ENCODE measurements around the gene SIN3A.
A peak's percentile ranks its signal among the peaks of the same experiment; 100 is the strongest.
"Not testable (repeated sequence)": the region's sequence is repeated elsewhere in the genome, so short reads cannot be mapped to it uniquely, and the experiment has no call there.

Gene SIN3A

DNA sequence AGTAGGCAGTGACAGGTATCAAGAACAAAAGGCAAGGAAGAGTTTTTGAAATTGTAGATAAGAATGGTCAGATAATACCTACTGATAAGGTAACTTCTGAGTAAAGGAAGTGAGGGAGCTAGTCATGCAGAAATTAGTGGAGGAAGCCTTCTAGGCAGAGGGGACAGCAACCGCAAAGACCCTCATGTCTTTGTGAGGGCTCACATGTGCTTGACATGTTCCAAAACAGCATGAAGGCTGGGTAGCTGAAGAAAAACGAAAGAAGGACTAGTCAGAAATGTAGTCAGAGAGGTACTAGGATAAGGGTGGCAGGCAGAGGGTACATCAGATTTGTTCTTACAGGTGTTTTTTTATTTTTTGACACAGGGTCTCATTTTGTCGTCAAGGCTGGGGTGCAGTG is 5.3 kb downstream of the SIN3A start:
- no peak for TF ChIP-seq TAF1 (IDR thresholded peaks at IDR 0.05; ENCODE audit: borderline replicate concordance, low read depth, low read length)
- TF ChIP-seq POLR2AphosphoS5 (IDR thresholded peaks at IDR 0.05; ENCODE audit: low read depth, low read length) = no peak
- no peak for TF ChIP-seq POLR2A (IDR thresholded peaks at IDR 0.05; ENCODE audit: low read depth, low read length)
- peak; percentile 5 for FAIRE-seq
- no peak for DNase-seq (ENCODE audit: insufficient read length)

DNA sequence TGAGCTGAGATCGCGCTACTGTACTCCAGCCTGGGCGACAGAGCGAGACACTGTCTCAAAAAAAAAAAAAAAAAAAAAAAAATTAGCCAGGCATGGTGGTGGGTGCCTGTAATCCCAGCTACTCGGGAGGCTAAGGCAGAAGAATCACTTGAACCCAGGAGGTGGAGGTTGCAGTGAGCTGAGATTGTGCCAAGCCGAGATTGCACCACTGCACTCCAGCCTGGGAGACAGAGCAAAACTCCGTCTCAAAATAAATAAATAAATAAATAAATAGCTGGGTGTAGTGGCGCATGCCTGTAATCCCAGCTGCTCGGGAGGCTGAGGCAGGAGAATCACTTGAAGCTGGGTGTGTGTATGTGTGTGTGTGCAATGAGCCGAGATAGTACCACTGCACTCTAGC is 6.2 kb downstream of the SIN3A start:
- not testable (repeated sequence) for DNase-seq (ENCODE audit: insufficient read length); FAIRE-seq

DNA sequence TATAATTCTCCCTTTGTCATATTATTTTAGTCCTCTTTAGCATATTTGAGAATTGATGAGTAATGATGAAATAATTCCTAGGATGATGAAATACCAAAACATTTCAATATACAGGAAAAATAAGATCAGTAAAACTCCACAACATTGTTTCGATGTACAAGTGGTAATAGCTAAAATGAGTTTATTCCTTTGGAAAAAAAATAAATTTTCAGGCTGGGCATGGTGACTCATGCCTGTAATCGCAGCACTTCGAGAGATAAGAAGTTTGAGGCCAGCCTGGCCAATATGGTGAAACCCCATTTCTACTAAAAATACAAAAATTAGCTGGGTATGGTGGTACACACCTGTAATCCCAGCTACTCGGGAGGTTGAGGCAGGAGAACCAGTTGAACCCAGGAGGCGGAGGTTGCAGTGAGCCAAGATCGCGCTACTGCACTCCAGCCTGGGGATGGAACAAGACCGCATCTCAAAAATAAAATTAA is 7.5 kb downstream of the SIN3A start:
- not testable (repeated sequence) for FAIRE-seq; DNase-seq (ENCODE audit: insufficient read length)

DNA sequence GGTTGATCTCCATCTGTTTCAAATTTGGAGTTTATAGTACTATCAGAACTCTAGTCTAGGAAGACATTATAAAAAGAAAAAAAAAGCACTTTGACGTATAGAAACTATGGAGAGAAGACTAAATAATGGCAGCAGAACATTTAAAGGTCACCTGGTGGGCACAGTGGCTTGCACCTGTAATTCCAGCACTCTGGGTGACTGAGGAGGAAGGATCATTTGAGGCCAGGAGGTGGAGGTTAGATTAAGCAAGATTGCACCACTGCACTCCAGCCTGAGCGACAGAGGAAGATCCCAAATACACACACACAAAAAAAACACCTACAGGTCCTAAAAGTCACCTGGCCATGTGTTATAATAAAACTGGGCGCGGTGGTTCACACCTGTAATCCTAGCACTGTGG is 13.8 kb downstream of the SIN3A start:
- no peak for TF ChIP-seq POLR2A (IDR thresholded peaks at IDR 0.05; ENCODE audit: low read depth, low read length)
- no peak for TF ChIP-seq POLR2AphosphoS5 (IDR thresholded peaks at IDR 0.05; ENCODE audit: low read depth, low read length)
- TF ChIP-seq TAF1 (IDR thresholded peaks at IDR 0.05; ENCODE audit: borderline replicate concordance, low read depth, low read length) = no peak
- DNase-seq (ENCODE audit: insufficient read length) (no peak), FAIRE-seq (no peak)

DNA sequence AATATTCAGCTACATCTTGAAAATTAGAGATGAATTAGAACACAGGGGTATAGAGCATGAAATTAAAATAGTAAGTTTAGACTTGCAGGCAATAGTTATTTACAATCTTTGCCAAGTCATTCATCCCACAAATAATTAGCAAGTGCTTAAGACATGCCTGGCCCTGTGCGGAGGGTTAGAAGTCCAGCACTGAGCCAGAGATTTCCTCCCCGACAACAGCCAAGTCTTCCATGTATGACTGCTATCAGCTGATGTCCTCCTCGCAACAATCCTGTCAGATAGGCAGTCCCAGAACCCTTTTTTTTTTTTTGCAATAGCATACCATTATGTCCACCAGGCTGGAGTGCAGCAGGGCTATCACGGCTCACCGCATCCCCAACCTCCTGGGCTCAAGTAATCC is 14.6 kb downstream of the SIN3A start:
- TF ChIP-seq POLR2A (IDR thresholded peaks at IDR 0.05; ENCODE audit: low read depth, low read length) (no peak), TAF1 (IDR thresholded peaks at IDR 0.05; ENCODE audit: borderline replicate concordance, low read depth, low read length) (no peak)
- no peak for FAIRE-seq
- no peak for DNase-seq (ENCODE audit: insufficient read length)

DNA sequence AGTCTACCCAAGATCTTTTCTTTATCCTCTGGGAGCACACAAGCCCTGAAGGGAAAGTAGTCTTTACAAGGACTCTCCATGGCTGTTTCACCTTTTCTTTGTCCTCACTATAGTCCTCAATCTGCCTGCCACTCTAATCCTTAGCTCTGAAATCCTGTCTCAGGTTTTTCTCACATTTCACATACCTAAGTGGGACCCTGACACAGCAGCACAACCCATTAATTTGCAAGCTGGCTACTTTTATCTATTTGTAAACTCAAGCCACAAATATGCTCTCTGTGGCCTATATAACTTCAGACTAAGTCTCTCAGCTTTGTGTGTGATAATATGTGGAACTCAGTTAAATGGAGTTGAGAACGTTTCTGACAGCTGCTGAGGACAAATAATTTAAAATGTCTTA is 19.8 kb downstream of the SIN3A start:
- FAIRE-seq = no peak

DNA sequence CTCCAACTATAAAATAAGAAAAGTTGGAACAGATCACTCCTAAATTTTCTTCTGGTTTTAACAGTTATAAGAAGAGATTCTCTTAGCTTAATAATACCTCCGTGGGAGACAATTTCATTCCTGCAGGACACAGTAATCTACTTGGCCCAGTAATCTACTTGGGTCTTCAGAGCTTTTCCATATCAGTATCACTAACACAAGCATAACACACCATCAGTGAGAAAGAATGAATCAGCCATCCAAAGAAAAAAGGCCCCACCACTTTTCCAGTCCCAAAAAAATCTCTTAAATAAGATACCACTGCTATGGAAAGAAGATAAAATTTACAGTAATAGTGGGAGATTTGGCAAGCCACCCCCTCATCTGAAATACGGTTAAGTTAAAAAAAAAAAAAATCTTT is 20.2 kb downstream of the SIN3A start:
- no peak for DNase-seq (ENCODE audit: insufficient read length)
- TF ChIP-seq TAF1 (IDR thresholded peaks at IDR 0.05; ENCODE audit: borderline replicate concordance, low read depth, low read length) = no peak
- TF ChIP-seq POLR2AphosphoS5 (IDR thresholded peaks at IDR 0.05; ENCODE audit: low read depth, low read length) = no peak
- no peak for TF ChIP-seq POLR2A (IDR thresholded peaks at IDR 0.05; ENCODE audit: low read depth, low read length)

More for the DNA sequence above, 19.8 kb downstream of the SIN3A start:
- no peak for DNase-seq (ENCODE audit: insufficient read length)
- no peak for TF ChIP-seq POLR2AphosphoS5 (IDR thresholded peaks at IDR 0.05; ENCODE audit: low read depth, low read length)

DNA sequence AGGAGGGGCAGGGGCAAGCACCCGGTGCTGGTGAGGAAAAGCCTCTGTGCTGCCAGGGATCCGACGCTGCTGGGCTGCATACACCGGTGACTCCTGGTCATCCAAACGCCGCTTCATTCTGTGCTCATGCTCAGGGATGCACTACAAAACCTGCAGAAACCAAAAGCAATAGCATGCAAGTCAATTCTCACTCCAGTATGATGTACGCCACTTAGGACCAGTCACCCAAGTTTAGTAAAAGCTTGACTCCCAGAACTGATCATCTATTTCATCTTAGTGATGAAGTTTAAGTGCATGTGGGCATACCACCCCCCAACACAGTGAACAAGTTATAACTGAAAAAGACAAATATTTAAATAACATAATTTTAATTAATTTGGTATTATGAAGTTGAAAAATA is 21.2 kb downstream of the SIN3A start:
- FAIRE-seq (no peak), DNase-seq (ENCODE audit: insufficient read length) (no peak)
- no peak for TF ChIP-seq POLR2A (IDR thresholded peaks at IDR 0.05; ENCODE audit: low read depth, low read length)
- TF ChIP-seq TAF1 (IDR thresholded peaks at IDR 0.05; ENCODE audit: borderline replicate concordance, low read depth, low read length) = no peak
- TF ChIP-seq POLR2AphosphoS5 (IDR thresholded peaks at IDR 0.05; ENCODE audit: low read depth, low read length) = no peak

More for the DNA sequence above, 20.2 kb downstream of the SIN3A start:
- no peak for FAIRE-seq

DNA sequence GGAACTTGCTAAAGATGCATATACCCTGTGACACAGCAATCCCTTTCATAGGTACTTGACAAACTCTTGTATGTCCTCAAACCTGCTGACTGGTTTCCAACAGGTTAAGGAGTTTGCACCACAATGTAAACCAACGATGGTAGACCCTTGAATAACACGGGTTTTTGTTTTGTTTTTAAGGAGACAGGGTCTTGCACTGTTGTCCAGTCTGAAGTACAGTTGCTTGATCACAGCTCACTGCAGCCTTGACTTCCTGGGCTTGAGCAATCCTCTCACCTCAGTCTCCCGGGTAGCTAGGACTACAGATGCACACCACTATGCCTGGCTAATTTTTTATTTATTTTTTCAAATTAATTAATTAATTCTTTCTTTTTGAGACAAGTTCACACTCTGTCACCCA is 23.3 kb downstream of the SIN3A start:
- TF ChIP-seq POLR2AphosphoS5 (IDR thresholded peaks at IDR 0.05; ENCODE audit: low read depth, low read length) = no peak
- TF ChIP-seq TAF1 (IDR thresholded peaks at IDR 0.05; ENCODE audit: borderline replicate concordance, low read depth, low read length) = no peak
- TF ChIP-seq POLR2A (IDR thresholded peaks at IDR 0.05; ENCODE audit: low read depth, low read length) = no peak
- no peak for FAIRE-seq
- no peak for DNase-seq (ENCODE audit: insufficient read length)

DNA sequence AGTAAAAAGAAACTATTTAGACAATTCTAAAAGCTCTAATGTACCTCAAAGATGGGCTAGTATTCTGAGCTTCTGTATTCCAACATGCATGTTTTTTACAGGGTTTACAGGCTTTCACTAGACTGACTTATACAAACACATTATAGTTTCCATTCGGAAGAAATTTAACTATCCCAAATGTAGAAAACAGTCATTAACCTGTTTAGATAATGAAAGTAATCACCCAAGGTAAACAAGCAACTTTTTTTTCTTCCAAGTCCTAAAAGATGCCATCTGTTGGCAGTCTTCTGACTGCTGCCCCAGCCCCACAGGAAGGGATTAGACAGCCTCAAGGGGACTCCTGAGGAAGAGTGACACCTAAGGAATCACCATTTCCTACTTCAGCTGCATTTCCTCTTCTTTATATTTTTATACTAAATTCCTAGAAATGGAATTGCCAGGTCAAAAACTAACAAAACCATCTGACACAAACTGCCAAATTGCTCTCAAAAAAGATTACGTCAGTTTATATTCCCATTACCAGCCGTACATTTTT is 25.5 kb downstream of the SIN3A start:
- FAIRE-seq (no peak), DNase-seq (ENCODE audit: insufficient read length) (no peak)
- no peak for TF ChIP-seq POLR2A (IDR thresholded peaks at IDR 0.05; ENCODE audit: low read depth, low read length)
- TF ChIP-seq POLR2AphosphoS5 (IDR thresholded peaks at IDR 0.05; ENCODE audit: low read depth, low read length) = no peak
- no peak for TF ChIP-seq TAF1 (IDR thresholded peaks at IDR 0.05; ENCODE audit: borderline replicate concordance, low read depth, low read length)

DNA sequence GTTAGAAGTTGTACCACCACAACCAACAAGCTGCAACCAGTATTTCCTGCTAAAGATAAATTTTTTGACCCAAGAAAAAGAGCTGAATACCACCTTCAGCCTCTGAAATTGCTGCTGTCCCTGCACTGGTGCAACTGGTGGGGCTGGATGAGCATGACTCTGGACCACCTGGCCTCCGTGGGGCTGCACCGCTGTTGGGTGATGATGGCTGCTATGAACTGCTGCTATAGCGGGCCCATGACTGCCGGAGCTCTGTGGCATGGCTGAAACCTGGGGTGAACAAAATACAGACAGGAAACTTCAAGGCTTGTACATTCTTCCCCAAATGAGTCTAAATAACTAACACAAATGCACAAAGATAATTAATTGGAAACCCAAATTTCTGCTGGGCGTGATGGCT is 28.9 kb downstream of the SIN3A start:
- FAIRE-seq = no peak

DNA sequence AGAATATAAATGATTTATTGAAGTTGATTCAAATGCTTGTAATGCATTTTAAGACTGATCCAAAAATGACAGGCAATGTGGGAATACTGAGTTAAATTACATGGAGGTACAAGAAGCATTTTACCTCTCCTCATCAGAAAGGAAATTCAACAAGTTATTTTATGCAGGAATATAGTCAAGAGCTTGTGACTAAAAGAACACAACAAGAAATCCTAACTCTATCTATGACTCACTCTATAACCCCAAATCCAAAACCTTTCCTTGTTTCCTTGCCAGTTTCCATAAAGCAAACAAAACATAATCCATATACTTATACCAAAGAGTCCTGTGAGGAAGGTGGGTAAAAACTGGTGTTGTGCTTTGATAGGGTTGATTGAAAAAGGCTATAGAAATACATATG is 30.8 kb downstream of the SIN3A start:
- DNase-seq (ENCODE audit: insufficient read length) (no peak), FAIRE-seq (no peak)
- TF ChIP-seq TAF1 (IDR thresholded peaks at IDR 0.05; ENCODE audit: borderline replicate concordance, low read depth, low read length) = no peak
- TF ChIP-seq POLR2AphosphoS5 (IDR thresholded peaks at IDR 0.05; ENCODE audit: low read depth, low read length) = no peak
- TF ChIP-seq POLR2A (IDR thresholded peaks at IDR 0.05; ENCODE audit: low read depth, low read length) = no peak

More for the DNA sequence above, 28.9 kb downstream of the SIN3A start:
- TF ChIP-seq POLR2A (IDR thresholded peaks at IDR 0.05; ENCODE audit: low read depth, low read length) = no peak
- TF ChIP-seq TAF1 (IDR thresholded peaks at IDR 0.05; ENCODE audit: borderline replicate concordance, low read depth, low read length) = no peak
- no peak for TF ChIP-seq POLR2AphosphoS5 (IDR thresholded peaks at IDR 0.05; ENCODE audit: low read depth, low read length)
- no peak for DNase-seq (ENCODE audit: insufficient read length)

DNA sequence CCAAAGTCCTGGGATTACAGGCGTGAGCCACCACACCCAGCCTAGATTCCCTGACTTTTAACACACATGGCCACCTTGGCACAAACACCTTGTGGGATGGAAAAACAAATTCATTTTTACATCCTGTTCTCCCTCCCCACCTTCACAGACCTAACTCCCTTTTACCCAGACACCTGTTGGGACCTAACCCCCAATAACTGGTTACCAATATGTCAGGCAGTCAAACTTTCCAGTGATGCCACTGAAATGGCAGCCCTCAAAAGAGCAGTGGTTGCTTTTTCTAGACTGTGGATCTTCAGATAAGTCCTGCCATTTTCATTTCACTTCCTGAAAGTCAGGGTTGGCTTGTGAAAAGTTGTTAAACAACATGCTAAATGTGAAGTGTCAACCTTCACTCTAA is 34.9 kb downstream of the SIN3A start:
- TF ChIP-seq POLR2A (IDR thresholded peaks at IDR 0.05; ENCODE audit: low read depth, low read length) (no peak), TAF1 (IDR thresholded peaks at IDR 0.05; ENCODE audit: borderline replicate concordance, low read depth, low read length) (no peak), POLR2AphosphoS5 (IDR thresholded peaks at IDR 0.05; ENCODE audit: low read depth, low read length) (no peak)
- DNase-seq (ENCODE audit: insufficient read length) (no peak), FAIRE-seq (no peak)
